ENCODE measurements around the gene CD38. TPM values are rescaled to one million over a fixed set of nuclear protein-coding genes. Genes with fewer than 3 reads are reported as not detected.

The CD38 gene
- total RNA-seq (2014; rRNA removed; shearing (Covaris generic)) = 0.08 TPM in 1 of 2 replicates, not detected in the other

DNA sequence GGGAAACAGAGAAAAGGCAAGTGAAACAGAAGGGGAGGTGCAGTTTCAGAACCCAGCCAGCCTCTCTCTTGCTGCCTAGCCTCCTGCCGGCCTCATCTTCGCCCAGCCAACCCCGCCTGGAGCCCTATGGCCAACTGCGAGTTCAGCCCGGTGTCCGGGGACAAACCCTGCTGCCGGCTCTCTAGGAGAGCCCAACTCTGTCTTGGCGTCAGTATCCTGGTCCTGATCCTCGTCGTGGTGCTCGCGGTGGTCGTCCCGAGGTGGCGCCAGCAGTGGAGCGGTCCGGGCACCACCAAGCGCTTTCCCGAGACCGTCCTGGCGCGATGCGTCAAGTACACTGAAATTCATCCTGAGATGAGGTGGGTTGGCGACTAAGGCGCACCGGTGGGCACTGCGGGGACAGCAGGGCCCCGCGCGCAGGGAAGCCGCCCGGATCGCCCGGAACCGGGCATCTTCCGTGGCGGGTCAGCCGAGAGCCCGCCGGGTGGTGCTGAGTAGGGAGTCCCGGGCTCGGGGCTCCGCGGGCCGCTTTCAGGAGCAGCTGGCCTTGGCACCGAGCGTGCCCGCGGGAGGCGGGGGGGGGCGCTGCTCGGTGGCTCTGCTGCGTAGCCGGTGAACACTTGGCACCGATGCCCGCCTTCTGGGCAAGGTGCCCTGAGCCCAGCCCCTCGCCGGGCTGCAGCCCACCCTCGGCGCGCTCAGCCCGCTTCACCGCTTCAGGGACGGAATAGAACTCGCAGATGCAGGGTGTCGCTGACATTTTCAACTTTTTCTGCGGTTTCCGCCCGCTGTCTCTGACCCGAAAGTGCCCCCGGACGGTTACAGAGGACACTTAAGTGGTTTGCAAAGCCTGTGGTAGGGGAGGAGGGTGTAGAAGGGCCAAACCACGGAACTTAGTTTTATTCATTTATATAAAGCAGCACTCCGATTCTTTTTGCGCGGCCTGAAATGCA, at the start of gene CD38:
TSS of gene CD38 (plus strand) at position 40 of the 953 bp plus-strand sequence. CDS start at position 127, 87 bp downstream.

Other genes starting within 250 kb of the CD38 start
- 53.2 and 54.0 TPM in 2 replicates for gene FBXL5, start 123.0 kb upstream of the CD38 start, total RNA-seq (2014; rRNA removed; shearing (Covaris generic))
- 44.0 and 46.6 TPM in 2 replicates for gene FAM200B, start 96.5 kb upstream of the CD38 start, total RNA-seq (2014; rRNA removed; shearing (Covaris generic))
- 13.1 and 14.3 TPM in 2 replicates for gene BST1, start 75.3 kb upstream of the CD38 start, total RNA-seq (2014; rRNA removed; shearing (Covaris generic))
- 4.7 and 4.8 TPM in 2 replicates for gene FGFBP1, start 160.4 kb downstream of the CD38 start, total RNA-seq (2014; rRNA removed; shearing (Covaris generic))
- 2.3 TPM in 2 replicates for gene FGFBP2, start 184.8 kb downstream of the CD38 start, total RNA-seq (2014; rRNA removed; shearing (Covaris generic))

Measured in A375 (cell line).